B cell (primary cell): ENCODE data around the gene NEK6. TPM values are rescaled to one million over a fixed set of nuclear protein-coding genes. Genes with fewer than 3 reads are reported as not detected.

Source experiments
- ATAC-seq: fragments of 200-7000 bp; cut with Tn5 transposase; one replicate; pipeline ENCODE4 v1.10.0; 2021; ENCODE audit warnings: low read depth, mild to moderate bottlenecking, moderate number of reproducible peaks, moderate library complexity
- CTCF ChIA-PET: fragments of 350-600 bp; sonication (Branson Sonifier 250); formaldehyde crosslinking; loops from one replicate; lab custom pipeline; 2021; ENCODE audit warnings: antibody characterized with exemption, inconsistent platforms; lab: Charles Lee
- POLR2A ChIA-PET: fragments of 350-600 bp; sonication (Branson Sonifier 250); formaldehyde crosslinking; loops from one replicate; lab custom pipeline; 2021; ENCODE audit warnings: antibody characterized with exemption; lab: Charles Lee
- DNase-seq: peaks from one replicate; pipeline ENCODE4 v3.0.0; 2013
- H2AFZ ChIP-seq: 2 replicates; pipeline ENCODE4 v1.6.1; 2012; ENCODE audit warnings: mild to moderate bottlenecking, low read depth, low read length; ENCODE audit not compliant: insufficient read depth, poor library complexity, severe bottlenecking
- H3K27ac ChIP-seq, 2 donors: 1 replicate in 1 of 2; 2 replicates in 1 of 2; pipeline ENCODE4 v1.5.1; 2012 to 2013; ENCODE audit warnings: low read length in 2 of 2, mild to moderate bottlenecking in 2 of 2, moderate library complexity in 1 of 2
- H3K27me3 ChIP-seq, 4 experiments: fragments of 200-600 bp in 1 of 4; sonication (generic) in 1 of 4; replicated peaks in 1 of 4; 1 replicate in 2 of 4; 2 replicates in 2 of 4; pipeline versions ENCODE4 v1.6.1 to v1.7.0; 2013 to 2016; ENCODE audit warnings: low read length in 3 of 4, mild to moderate bottlenecking in 2 of 4, mixed read lengths in 1 of 4, moderate library complexity in 1 of 4; ENCODE audit not compliant: insufficient read depth in 4 of 4, control insufficient read depth in 3 of 4; ENCODE audit errors: control extremely low read depth in 1 of 4
- H3K36me3 ChIP-seq, 2 experiments: replicated peaks in 1 of 2; 1 replicate in 1 of 2; 2 replicates in 1 of 2; pipeline versions ENCODE4 v1.6.1 to v1.7.1; 2013; ENCODE audit warnings: low read length in 1 of 2; ENCODE audit not compliant: insufficient read depth in 2 of 2, control insufficient read depth in 1 of 2; ENCODE audit errors: control extremely low read depth in 1 of 2, extremely low read depth in 1 of 2
- H3K4me1 ChIP-seq, 2 donors: fragments of 200-600 bp in 1 of 2; sonication (generic) in 1 of 2; 1 replicate in 1 of 2; 2 replicates in 1 of 2; pipeline versions ENCODE4 v1.5.1 to v1.6.1; 2013 to 2017; ENCODE audit warnings: low read length in 2 of 2; ENCODE audit not compliant: control insufficient read depth in 2 of 2, insufficient read depth in 2 of 2
- H3K4me2 ChIP-seq: replicated peaks from 2 replicates; pipeline ENCODE3; 2012; ENCODE audit warnings: mild to moderate bottlenecking, low read depth, low read length; ENCODE audit not compliant: poor library complexity, severe bottlenecking
- H3K4me3 ChIP-seq, 5 experiments: fragments of 200-600 bp in 1 of 5; sonication (generic) in 1 of 5; 1 replicate in 3 of 5; 2 replicates in 2 of 5; pipeline versions ENCODE4 v1.5.1 to v1.7.0; 2011 to 2016; ENCODE audit warnings: low read length in 4 of 5, mild to moderate bottlenecking in 4 of 5, low read depth in 2 of 5, control low read depth in 1 of 5, moderate library complexity in 1 of 5; ENCODE audit not compliant: insufficient read depth in 1 of 5; ENCODE audit errors: control extremely low read depth in 1 of 5, extremely low read depth in 1 of 5
- H3K79me2 ChIP-seq: fragments of 200-600 bp; sonication (generic); one replicate; pipeline ENCODE4 v1.6.0; 2016; ENCODE audit warnings: low read length; ENCODE audit not compliant: control insufficient read depth, insufficient read depth
- H3K9ac ChIP-seq: fragments of 200-600 bp; sonication (generic); 2 replicates; pipeline ENCODE4 v1.6.1; 2017; ENCODE audit warnings: mild to moderate bottlenecking, low read length, moderate library complexity
- H3K9me3 ChIP-seq, 3 donors: one replicate each; pipeline versions ENCODE4 v1.6.1 to v1.7.1; 2013; ENCODE audit warnings: low read length in 2 of 3; ENCODE audit not compliant: control insufficient read depth in 2 of 3, insufficient read depth in 1 of 3; ENCODE audit errors: control extremely low read depth in 1 of 3
- H4K20me1 ChIP-seq: 2 replicates; pipeline ENCODE4 v1.6.0; 2012; ENCODE audit warnings: mild to moderate bottlenecking, low read length; ENCODE audit not compliant: insufficient read depth, control insufficient read depth, poor library complexity, severe bottlenecking
- H3K27ac Mint-ChIP-seq: one replicate; pipeline ENCODE4 v1.8.0; 2021; ENCODE audit warnings: mixed read lengths
- H3K27me3 Mint-ChIP-seq: one replicate; pipeline ENCODE4 v1.8.0; 2021; ENCODE audit warnings: mixed read lengths
- H3K4me1 Mint-ChIP-seq: one replicate; pipeline ENCODE4 v1.8.0; 2021; ENCODE audit warnings: mixed read lengths
- H3K4me3 Mint-ChIP-seq: one replicate; pipeline ENCODE4 v1.8.0; 2021; ENCODE audit warnings: mixed read lengths
- H3K9me3 Mint-ChIP-seq: one replicate; pipeline ENCODE4 v1.8.0; 2022; ENCODE audit warnings: mixed read lengths; ENCODE audit not compliant: insufficient read depth
- EZH2 ChIP-seq: IDR thresholded peaks from 2 replicates; pipeline ENCODE4 v1.6.1; 2012; ENCODE audit warnings: borderline replicate concordance, low read depth, mild to moderate bottlenecking, moderate library complexity, low read length; ENCODE audit not compliant: insufficient read depth, poor library complexity, severe bottlenecking
- WGBS: methylation state at CpG from one replicate; pipeline ENCODE4 v1.1.5; 2013; ENCODE audit warnings: missing lambda C conversion rate; ENCODE audit not compliant: insufficient coverage; 5-methylcytosine and 5-hydroxymethylcytosine counted together
- intact Hi-C: fragments of 100-400 bp; cut with micrococcal nuclease; formaldehyde crosslinking; loops from one replicate; pipeline ENCODE4 v1.10.0; 2022
- polyA plus RNA-seq: library from polyadenylated mRNA; depleted of rRNA; stranded (reverse); fragments of >200 nt; gene quantifications from 2 replicates; pipeline ENCODE4 v1.2.3, GENCODE V29; 2012
- total RNA-seq, 2 donors: library from RNA; stranded (reverse); fragments of 120-200 nt in 1 of 2; gene quantifications; 1 replicate in 1 of 2; 2 replicates in 1 of 2; pipeline versions ENCODE4 v1.2.3 to v1.2.4, GENCODE V29; 2013 to 2022
- TF ChIP-seq, protein P1 (sequence below): fragments of 200-600 bp; IDR thresholded peaks from one replicate; pipeline ENCODE4 v1.8.0; 2022; ENCODE audit warnings: antibody characterized with exemption, mild to moderate bottlenecking

Gene NEK6
- total and polyA plus RNA-seq, 2 donors (not counting 1 experiment from before 2014, with no cell fraction given) = 40.0 to 63.1 TPM

DNA sequence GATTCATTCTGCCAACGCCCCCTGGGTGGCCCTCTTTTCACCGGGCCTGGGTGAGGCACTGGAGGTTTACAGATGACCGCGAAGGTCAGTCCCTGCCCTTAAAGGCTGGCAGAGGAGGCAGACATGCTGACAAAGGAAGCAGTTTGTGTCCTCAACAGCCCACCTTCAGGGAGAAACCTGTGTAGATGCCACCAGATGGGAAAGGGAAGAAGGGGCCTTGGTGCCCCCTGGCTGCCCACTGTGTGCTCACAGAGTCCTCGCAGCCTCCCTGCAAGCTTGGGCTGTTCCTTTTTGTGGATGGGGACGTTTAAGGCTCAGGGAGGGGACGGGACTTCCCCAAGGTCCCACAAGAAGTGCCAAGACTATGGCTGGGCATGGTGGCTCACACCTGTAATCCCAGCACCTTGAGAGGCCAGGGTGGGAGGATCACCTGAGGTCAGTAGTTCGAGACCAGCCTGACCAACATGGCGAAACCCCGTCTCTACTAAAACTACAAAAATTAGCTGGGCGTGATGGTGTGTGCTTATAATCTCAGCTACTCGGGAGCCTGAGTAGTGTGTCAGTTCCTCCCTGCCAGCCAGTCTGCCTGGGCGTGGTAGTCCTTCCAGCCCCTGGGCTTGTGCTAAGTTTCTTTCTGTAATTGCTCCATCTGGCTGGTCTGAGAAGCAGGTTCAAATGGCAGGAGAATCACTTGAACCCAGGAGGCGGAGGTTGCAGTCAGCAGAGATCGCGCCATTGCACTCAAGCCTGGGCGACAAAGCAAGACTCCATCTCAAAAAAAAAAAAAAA, 36.2 kb downstream of the NEK6 start:
- no peak overlapping the region for H3K4me3 ChIP-seq
- H3K27ac ChIP-seq = peak overlapping the region in 1 of 2 donors; percentile 41
- Mint-ChIP-seq H3K27ac (peak overlapping the region; percentile 80), H3K4me1 (peaks cover 87% of the 10 kb centered on the region), H3K9me3 (no peaks in the 10 kb centered on the region), H3K4me3 (peak overlapping the region; percentile 56), H3K27me3 (no peaks in the 10 kb centered on the region)
- intact Hi-C loops = loop anchor here (1.0 kb wide), 1 partner anchor 168 kb away; no protein-coding TSS in a partner anchor
- peak overlapping the region; percentile 70 for H3K4me2 ChIP-seq
- no peak overlapping the region for H2AFZ ChIP-seq
- ChIA-PET POLR2A (interaction anchor here (1.9 kb wide), 1 partner anchor 77 kb away, joined by 6 read pairs; no protein-coding TSS in a partner anchor), CTCF (interaction anchor here (1.3 to 4.4 kb wide), 3 partner anchors 11 to 167 kb away, joined by 4 to 60 read pairs (median 4); no protein-coding TSS in a partner anchor)
- peaks cover 0 to 14% of the 10 kb centered on the region in 2 experiments for H3K36me3 ChIP-seq
- ATAC-seq (no peak), DNase-seq (no peak)
- H3K27me3 ChIP-seq = no peaks in the 10 kb centered on the region
- peaks cover 78 to 90% of the 10 kb centered on the region in 2 donors for H3K4me1 ChIP-seq
- H4K20me1 ChIP-seq = peaks cover 50% of the 10 kb centered on the region
- 74% methylated on average over 12 of the region's 17 CpGs for WGBS
- H3K9me3 ChIP-seq = no peaks in the 10 kb centered on the region
- no peak overlapping the region for H3K9ac ChIP-seq
- peaks cover 98% of the 10 kb centered on the region for H3K79me2 ChIP-seq
- TF ChIP-seq, protein P1, sequence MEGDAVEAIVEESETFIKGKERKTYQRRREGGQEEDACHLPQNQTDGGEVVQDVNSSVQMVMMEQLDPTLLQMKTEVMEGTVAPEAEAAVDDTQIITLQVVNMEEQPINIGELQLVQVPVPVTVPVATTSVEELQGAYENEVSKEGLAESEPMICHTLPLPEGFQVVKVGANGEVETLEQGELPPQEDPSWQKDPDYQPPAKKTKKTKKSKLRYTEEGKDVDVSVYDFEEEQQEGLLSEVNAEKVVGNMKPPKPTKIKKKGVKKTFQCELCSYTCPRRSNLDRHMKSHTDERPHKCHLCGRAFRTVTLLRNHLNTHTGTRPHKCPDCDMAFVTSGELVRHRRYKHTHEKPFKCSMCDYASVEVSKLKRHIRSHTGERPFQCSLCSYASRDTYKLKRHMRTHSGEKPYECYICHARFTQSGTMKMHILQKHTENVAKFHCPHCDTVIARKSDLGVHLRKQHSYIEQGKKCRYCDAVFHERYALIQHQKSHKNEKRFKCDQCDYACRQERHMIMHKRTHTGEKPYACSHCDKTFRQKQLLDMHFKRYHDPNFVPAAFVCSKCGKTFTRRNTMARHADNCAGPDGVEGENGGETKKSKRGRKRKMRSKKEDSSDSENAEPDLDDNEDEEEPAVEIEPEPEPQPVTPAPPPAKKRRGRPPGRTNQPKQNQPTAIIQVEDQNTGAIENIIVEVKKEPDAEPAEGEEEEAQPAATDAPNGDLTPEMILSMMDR = no peak
- no peak for TF ChIP-seq EZH2
